ENCODE measurements around the gene BRPF1. TPM values are rescaled to one million over a fixed set of nuclear protein-coding genes. Genes with fewer than 3 reads are reported as not detected.
A peak's percentile ranks its signal among the peaks of the same experiment; 100 is the strongest.
"Not testable (repeated sequence)": the region's sequence is repeated elsewhere in the genome, so short reads cannot be mapped to it uniquely, and the experiment has no call there.

Gene BRPF1
- total and polyA plus RNA-seq, 2 donors (not counting 1 experiment from before 2014, with no cell fraction given) = 24.4 to 36.5 TPM

DNA sequence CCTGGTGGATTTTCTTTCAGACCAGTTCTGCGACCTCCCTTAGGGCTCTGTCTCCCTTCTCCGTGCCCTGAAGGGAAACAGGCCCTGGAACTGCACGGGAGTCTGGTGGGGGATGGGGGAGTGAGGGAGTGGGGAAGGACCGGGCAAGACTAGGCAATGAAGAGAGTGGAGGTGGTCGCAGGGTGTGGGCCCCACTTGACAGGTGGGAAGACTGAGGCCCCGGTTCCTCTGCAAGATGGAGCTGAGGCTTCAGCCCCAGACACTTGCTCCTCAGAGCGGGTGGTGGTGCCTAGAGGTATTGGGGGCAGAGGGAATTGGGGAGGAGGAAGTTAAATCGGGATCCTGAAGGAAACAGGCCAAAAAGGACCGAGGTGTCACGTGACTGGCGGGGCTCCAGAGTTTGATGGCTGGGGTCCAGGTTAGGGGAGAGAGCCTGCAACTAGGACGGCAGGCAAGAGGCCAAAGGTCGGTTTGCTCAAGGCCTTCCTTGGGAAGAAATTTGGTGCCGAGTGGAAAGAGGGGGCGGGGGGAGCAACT is 38.8 kb downstream of the BRPF1 start:
- Histone ChIP-seq H4K20me1 (ENCODE audit: control insufficient read depth, insufficient read depth, low read length, poor library complexity, severe bottlenecking) (no peaks in the 10 kb centered on the region), H3K4me3 (ENCODE audit: control extremely low read depth in 1 of 5, extremely low read depth in 1 of 5, insufficient read depth in 1 of 5, low read depth in 2 of 5, low read length in 4 of 5) (peak overlapping the region; percentile 38 to 63 (median 39)), H3K36me3 (replicated peaks in 1 of 2; ENCODE audit: control extremely low read depth in 1 of 2, control insufficient read depth in 1 of 2, extremely low read depth in 1 of 2, insufficient read depth in 2 of 2, low read length in 1 of 2) (peaks cover 0 to 2% of the 10 kb centered on the region in 2 experiments), H3K9me3 (ENCODE audit: control extremely low read depth in 1 of 3, control insufficient read depth in 2 of 3, insufficient read depth in 1 of 3, low read length in 2 of 3) (no peaks in the 10 kb centered on the region), H2AFZ (ENCODE audit: insufficient read depth, low read depth, low read length, poor library complexity, severe bottlenecking) (peak overlapping the region; percentile 69), H3K27ac (ENCODE audit: low read length in 2 of 2) (no peak overlapping the region), H3K27me3 (replicated peaks in 1 of 4; ENCODE audit: control extremely low read depth in 1 of 4, control insufficient read depth in 3 of 4, insufficient read depth in 4 of 4, low read length in 3 of 4) (peaks cover 0 to 12% (median 2%) of the 10 kb centered on the region in 4 experiments), H3K4me2 (replicated peaks; ENCODE audit: low read depth, low read length, poor library complexity, severe bottlenecking) (peak overlapping the region; percentile 91), H3K9ac (ENCODE audit: low read length) (peak overlapping the region; percentile 65), H3K4me1 (ENCODE audit: control insufficient read depth in 2 of 2, insufficient read depth in 2 of 2, low read length in 2 of 2) (peaks cover 17 to 18% of the 10 kb centered on the region in 2 donors), H3K79me2 (ENCODE audit: control insufficient read depth, insufficient read depth, low read length) (no peaks in the 10 kb centered on the region)
- POLR2A ChIA-PET = interaction anchor here (1.2 to 1.7 kb wide), 2 partner anchors 19 to 22 kb away, joined by 3 to 7 read pairs; partner anchors contain the start of gene TADA3
- H3K4me1 Mint-ChIP-seq = peaks cover 21% of the 10 kb centered on the region
- peak overlapping the region; percentile 67 for H3K4me3 Mint-ChIP-seq
- no peak for ATAC-seq (ENCODE audit: low read depth)
- CTCF ChIA-PET = interaction anchor here (0.6 to 1.1 kb wide), 2 partner anchors 12 to 471 kb away, joined by 3 to 4 read pairs; no protein-coding TSS in a partner anchor
- WGBS (ENCODE audit: insufficient coverage) = 30% methylated on average over 13 of the region's 15 CpGs
- H3K27me3 Mint-ChIP-seq = peaks cover 5% of the 10 kb centered on the region
- TF ChIP-seq, protein P1, sequence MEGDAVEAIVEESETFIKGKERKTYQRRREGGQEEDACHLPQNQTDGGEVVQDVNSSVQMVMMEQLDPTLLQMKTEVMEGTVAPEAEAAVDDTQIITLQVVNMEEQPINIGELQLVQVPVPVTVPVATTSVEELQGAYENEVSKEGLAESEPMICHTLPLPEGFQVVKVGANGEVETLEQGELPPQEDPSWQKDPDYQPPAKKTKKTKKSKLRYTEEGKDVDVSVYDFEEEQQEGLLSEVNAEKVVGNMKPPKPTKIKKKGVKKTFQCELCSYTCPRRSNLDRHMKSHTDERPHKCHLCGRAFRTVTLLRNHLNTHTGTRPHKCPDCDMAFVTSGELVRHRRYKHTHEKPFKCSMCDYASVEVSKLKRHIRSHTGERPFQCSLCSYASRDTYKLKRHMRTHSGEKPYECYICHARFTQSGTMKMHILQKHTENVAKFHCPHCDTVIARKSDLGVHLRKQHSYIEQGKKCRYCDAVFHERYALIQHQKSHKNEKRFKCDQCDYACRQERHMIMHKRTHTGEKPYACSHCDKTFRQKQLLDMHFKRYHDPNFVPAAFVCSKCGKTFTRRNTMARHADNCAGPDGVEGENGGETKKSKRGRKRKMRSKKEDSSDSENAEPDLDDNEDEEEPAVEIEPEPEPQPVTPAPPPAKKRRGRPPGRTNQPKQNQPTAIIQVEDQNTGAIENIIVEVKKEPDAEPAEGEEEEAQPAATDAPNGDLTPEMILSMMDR (IDR thresholded peaks at IDR 0.05) = no peak
- TF ChIP-seq EZH2 (IDR thresholded peaks at IDR 0.05; ENCODE audit: borderline replicate concordance, insufficient read depth, low read depth, low read length, poor library complexity, severe bottlenecking) = no peak
- no peak overlapping the region for H3K27ac Mint-ChIP-seq
- H3K9me3 Mint-ChIP-seq (ENCODE audit: insufficient read depth) = no peaks in the 10 kb centered on the region
- DNase-seq = no peak
- intact Hi-C loops (cut with micrococcal nuclease) = no loop called here

DNA sequence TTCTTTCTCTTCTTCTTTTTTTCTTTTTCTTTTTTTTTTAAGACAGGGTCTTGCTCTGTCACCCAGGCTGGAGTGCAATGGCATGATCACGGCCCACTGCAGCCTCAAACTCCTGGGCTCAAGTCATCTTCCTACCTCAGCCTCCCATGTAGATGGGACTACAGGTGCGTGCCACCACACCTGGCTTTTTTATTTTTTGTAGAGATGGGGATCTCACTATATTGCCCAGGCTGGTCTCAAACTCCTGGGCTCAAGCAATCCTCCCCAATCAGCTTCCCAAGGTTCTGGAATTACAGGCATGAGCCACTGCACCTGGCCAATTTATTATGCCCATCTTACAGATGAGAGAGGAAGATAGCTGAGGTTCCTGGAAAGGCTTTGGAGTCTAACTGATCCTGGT is 39.5 kb downstream of the BRPF1 start:
- peaks cover 17 to 18% of the 10 kb centered on the region in 2 donors for H3K4me1 ChIP-seq (ENCODE audit: control insufficient read depth in 2 of 2, insufficient read depth in 2 of 2, low read length in 2 of 2)
- H3K27me3 Mint-ChIP-seq; H3K4me2 ChIP-seq (replicated peaks; ENCODE audit: low read depth, low read length, poor library complexity, severe bottlenecking); H3K79me2 ChIP-seq (ENCODE audit: control insufficient read depth, insufficient read depth, low read length); H3K9me3 Mint-ChIP-seq (ENCODE audit: insufficient read depth); H3K4me3 ChIP-seq (ENCODE audit: control extremely low read depth in 1 of 5, extremely low read depth in 1 of 5, insufficient read depth in 1 of 5, low read depth in 2 of 5, low read length in 4 of 5); H3K27ac Mint-ChIP-seq; DNase-seq; H3K27ac ChIP-seq (ENCODE audit: low read length in 2 of 2); H2AFZ ChIP-seq (ENCODE audit: insufficient read depth, low read depth, low read length, poor library complexity, severe bottlenecking); H3K9ac ChIP-seq (ENCODE audit: low read length); intact Hi-C loops (cut with micrococcal nuclease); H3K9me3 ChIP-seq (ENCODE audit: control extremely low read depth in 1 of 3, control insufficient read depth in 2 of 3, insufficient read depth in 1 of 3, low read length in 2 of 3); H4K20me1 ChIP-seq (ENCODE audit: control insufficient read depth, insufficient read depth, low read length, poor library complexity, severe bottlenecking); ATAC-seq (ENCODE audit: low read depth); H3K36me3 ChIP-seq (replicated peaks in 1 of 2; ENCODE audit: control extremely low read depth in 1 of 2, control insufficient read depth in 1 of 2, extremely low read depth in 1 of 2, insufficient read depth in 2 of 2, low read length in 1 of 2): not testable (repeated sequence)
- Mint-ChIP-seq H3K4me1 (peaks cover 22% of the 10 kb centered on the region), H3K4me3 (peak overlapping the region; percentile 67)
- POLR2A ChIA-PET = interaction anchor here (1.2 kb wide), 1 partner anchor 21 kb away, joined by 3 read pairs; the partner anchor contains the start of gene TADA3
- peaks cover 0 to 12% (median 2%) of the 10 kb centered on the region in 4 experiments for H3K27me3 ChIP-seq (replicated peaks in 1 of 4; ENCODE audit: control extremely low read depth in 1 of 4, control insufficient read depth in 3 of 4, insufficient read depth in 4 of 4, low read length in 3 of 4)
- no CpG with 5 or more reads among the region's 2 CpGs for WGBS (ENCODE audit: insufficient coverage)
- CTCF ChIA-PET = interaction anchor here (0.6 to 1.1 kb wide), 3 partner anchors 11 to 470 kb away, joined by 3 to 6 read pairs (median 4); no protein-coding TSS in a partner anchor
